K562 treated with DMSO at 1 percent for 4 hours (cell line): ENCODE data around the gene ARMC2. TPM values are rescaled to one million over a fixed set of nuclear protein-coding genes. Genes with fewer than 3 reads are reported as not detected.

Experiments used
- total RNA-seq: library from RNA; unstranded; fragments of 300-600 nt; gene quantifications from 2 replicates; pipeline ENCODE4 v1.2.3, GENCODE V29; 2022; ENCODE audit not compliant: insufficient read depth

The ARMC2 gene
- not detected in 2 replicates for total RNA-seq

GRCh38 chr6:108848116-108848868 lies at the start of gene ARMC2:
TSS of gene ARMC2 (plus strand) at chr6:108848422. CDS start at chr6:108854268, 5,846 bp downstream.

Other genes with a start within 250 kb of the ARMC2 start
- 7.3 and 7.7 TPM in 2 replicates for gene SESN1, start 246.4 kb downstream of the ARMC2 start, total RNA-seq
- 11.4 and 15.1 TPM in 2 replicates for gene CEP57L1, start 247.1 kb downstream of the ARMC2 start, total RNA-seq